Small intestine (tissue), 16 donors: Measurements from ENCODE around the gene SPRY4. TPM values are rescaled to one million over a fixed set of nuclear protein-coding genes. Genes with fewer than 3 reads are reported as not detected.
"Not testable (repeated sequence)": the region's sequence is repeated elsewhere in the genome, so short reads cannot be mapped to it uniquely, and the experiment has no call there.

Source experiments
- DNase-seq, 2 donors: peaks; one replicate each; pipeline versions ENCODE4 v3.0.0 to v3.0.0-alpha.2; 2013
- FAIRE-seq: peaks from 2 replicates; lab custom pipeline; 2012; peaks lifted over from hg19 to GRCh38; lab: Jason Lieb, UNC
- H3K27ac ChIP-seq, 3 donors: one replicate each; pipeline ENCODE4 v1.5.1; 2013; ENCODE audit warnings: low read length in 2 of 3, mild to moderate bottlenecking in 2 of 3, control low read depth in 1 of 3, inconsistent platforms in 1 of 3, low read depth in 1 of 3, moderate library complexity in 1 of 3
- H3K27me3 ChIP-seq, 3 donors: one replicate each; pipeline ENCODE4 v1.6.1; 2013; ENCODE audit warnings: low read length in 3 of 3, inconsistent platforms in 1 of 3; ENCODE audit not compliant: control insufficient read depth in 3 of 3, insufficient read depth in 3 of 3
- H3K36me3 ChIP-seq, 3 donors: one replicate each; pipeline ENCODE4 v1.6.1; 2013; ENCODE audit warnings: low read length in 3 of 3, inconsistent platforms in 1 of 3, low read depth in 1 of 3, mild to moderate bottlenecking in 1 of 3, moderate library complexity in 1 of 3; ENCODE audit not compliant: control insufficient read depth in 3 of 3, insufficient read depth in 2 of 3
- H3K4me1 ChIP-seq, 3 donors: one replicate each; pipeline ENCODE4 v1.6.1; 2013; ENCODE audit warnings: low read length in 2 of 3, inconsistent platforms in 1 of 3, low read depth in 1 of 3, mild to moderate bottlenecking in 1 of 3, moderate library complexity in 1 of 3; ENCODE audit not compliant: control insufficient read depth in 3 of 3, insufficient read depth in 2 of 3
- H3K4me3 ChIP-seq, 3 donors: one replicate each; pipeline ENCODE4 v1.5.1; 2013; ENCODE audit warnings: low read length in 3 of 3, control low read depth in 1 of 3, inconsistent platforms in 1 of 3, low read depth in 1 of 3, mild to moderate bottlenecking in 1 of 3, moderate library complexity in 1 of 3
- H3K9me3 ChIP-seq, 2 donors: one replicate each; pipeline ENCODE4 v1.6.1; 2013; ENCODE audit warnings: low read depth in 1 of 2, low read length in 1 of 2; ENCODE audit not compliant: control insufficient read depth in 2 of 2, insufficient read depth in 1 of 2
- WGBS, 3 donors: extraction: QIAGEN DNeasy Blood & Tissue Kit; methylation state at CpG; one replicate each; pipeline ENCODE4 v1.1.7; 2013; 5-methylcytosine and 5-hydroxymethylcytosine counted together
- long read RNA-seq, 10 donors: transcript quantifications; one replicate each; lab custom pipeline, GENCODE V29; 2026
- polyA plus RNA-seq, 4 donors: library from polyadenylated mRNA; stranded (reverse) in 3 of 4; unstranded in 1 of 4; fragments of 200-250 nt in 3 of 4; fragments of 120-200 nt in 1 of 4; gene quantifications; one replicate each; pipeline versions ENCODE4 v1.2.1 to v1.2.3, GENCODE V29; 2013
- donor health status: healthy with polysubstance abuse.
- donor health status: control.
- donor health status: control.
- donor health status: Bipolar disorder and iron deficiency.
- donor health status: healthy.

The SPRY4 gene
- 10 to 100 TPM in 1 of 4 donors, 1 to 10 TPM in 3; 1.4 to 37.0 (median 6.9) TPM for polyA plus RNA-seq
- long read RNA-seq, donor 1, full-length matches to known transcripts: 70 of 70 reads
- long read RNA-seq, donor 1, partial matches to known transcripts: 0 of 70 reads
- long read RNA-seq, donor 1, other reads (novel, unspliced or antisense): 0 of 70 reads
- long read RNA-seq, donor 2, full-length matches to known transcripts: 18 of 18 reads
- long read RNA-seq, donor 2, partial matches to known transcripts: 0 of 18 reads
- long read RNA-seq, donor 2, other reads (novel, unspliced or antisense): 0 of 18 reads
- long read RNA-seq, donor 3, full-length matches to known transcripts: 55 of 55 reads
- long read RNA-seq, donor 3, partial matches to known transcripts: 0 of 55 reads
- long read RNA-seq, donor 3, other reads (novel, unspliced or antisense): 0 of 55 reads
- long read RNA-seq, donor 4, full-length matches to known transcripts: 3 of 3 reads
- long read RNA-seq, donor 4, partial matches to known transcripts: 0 of 3 reads
- long read RNA-seq, donor 4, other reads (novel, unspliced or antisense): 0 of 3 reads
- long read RNA-seq, donor 5, full-length matches to known transcripts: 12 of 12 reads
- long read RNA-seq, donor 5, partial matches to known transcripts: 0 of 12 reads
- long read RNA-seq, donor 5, other reads (novel, unspliced or antisense): 0 of 12 reads
- long read RNA-seq, donor 6, full-length matches to known transcripts: 41 of 41 reads
- long read RNA-seq, donor 6, partial matches to known transcripts: 0 of 41 reads
- long read RNA-seq, donor 6, other reads (novel, unspliced or antisense): 0 of 41 reads
- long read RNA-seq, donor 7, full-length matches to known transcripts: 53 of 53 reads
- long read RNA-seq, donor 7, partial matches to known transcripts: 0 of 53 reads
- long read RNA-seq, donor 7, other reads (novel, unspliced or antisense): 0 of 53 reads
- long read RNA-seq, donor 8, full-length matches to known transcripts: 3 of 3 reads
- long read RNA-seq, donor 8, partial matches to known transcripts: 0 of 3 reads
- long read RNA-seq, donor 8, other reads (novel, unspliced or antisense): 0 of 3 reads
- long read RNA-seq, donor 9, full-length matches to known transcripts: 19 of 19 reads
- long read RNA-seq, donor 9, partial matches to known transcripts: 0 of 19 reads
- long read RNA-seq, donor 9, other reads (novel, unspliced or antisense): 0 of 19 reads
- long read RNA-seq, donor 10, full-length matches to known transcripts: 47 of 47 reads
- long read RNA-seq, donor 10, partial matches to known transcripts: 0 of 47 reads
- long read RNA-seq, donor 10, other reads (novel, unspliced or antisense): 0 of 47 reads

GRCh38 chr5:142324871-142325724, at the start of gene SPRY4:
SPRY4 (minus strand) TSS chr5:142325021; CDS start chr5:142315108, 9,913 bp downstream.
- WGBS, 3 donors: 0 to 1% (median 0%) methylated on average over 50 to 54 of the region's 54 CpGs
- peak; percentile 93 to 99 for DNase-seq
- H3K27me3 ChIP-seq: peaks cover 0 to 4% (median 0%) of the 10 kb centered on the region in 3 donors
- peak within 1 kb of the TSS; percentile 91 to 97 (median 95) for H3K27ac ChIP-seq
- no peak for FAIRE-seq
- no peaks in the 10 kb centered on the region for H3K9me3 ChIP-seq
- H3K4me1 ChIP-seq: peaks cover 3 to 44% (median 15%) of the 10 kb centered on the region in 3 donors
- H3K36me3 ChIP-seq: peaks cover 0 to 10% (median 0%) of the 10 kb centered on the region in 3 donors
- peak within 1 kb of the TSS; percentile 62 to 94 (median 65) for H3K4me3 ChIP-seq

GRCh38 chr5:142368529-142368928, 43.7 kb upstream of the SPRY4 start:
- H3K36me3 ChIP-seq: no peaks in the 10 kb centered on the region
- H3K27ac ChIP-seq: no peak overlapping the region
- H3K4me3 ChIP-seq: no peak overlapping the region
- WGBS, 3 donors: 83 to 96% (median 91%) methylated on average over 2 of the region's 2 CpGs
- H3K27me3 ChIP-seq: no peaks in the 10 kb centered on the region
- no peaks in the 10 kb centered on the region for H3K9me3 ChIP-seq
- no peaks in the 10 kb centered on the region for H3K4me1 ChIP-seq
- DNase-seq (no peak), FAIRE-seq (no peak)

GRCh38 chr5:142366007-142366406, 41.2 kb upstream of the SPRY4 start:
- H3K27me3 ChIP-seq: no peaks in the 10 kb centered on the region
- H3K27ac ChIP-seq: no peak overlapping the region
- H3K36me3 ChIP-seq: no peaks in the 10 kb centered on the region
- DNase-seq (no peak), FAIRE-seq (no peak)
- peaks cover 0 to 10% (median 5%) of the 10 kb centered on the region in 3 donors for H3K4me1 ChIP-seq
- no peaks in the 10 kb centered on the region for H3K9me3 ChIP-seq
- WGBS, 3 donors: 79 to 92% (median 86%) methylated on average over 4 of the region's 4 CpGs
- H3K4me3 ChIP-seq: no peak overlapping the region

GRCh38 chr5:142364251-142365145, 39.7 kb upstream of the SPRY4 start:
- Histone ChIP-seq H3K4me3 (no peak overlapping the region), H3K36me3 (no peaks in the 10 kb centered on the region), H3K27me3 (no peaks in the 10 kb centered on the region), H3K27ac (peak overlapping the region in 1 of 3 donors; percentile 37), H3K4me1 (peaks cover 0 to 19% (median 5%) of the 10 kb centered on the region in 3 donors), H3K9me3 (no peaks in the 10 kb centered on the region)
- WGBS, 3 donors: 68 to 78% (median 71%) methylated on average over 23 of the region's 23 CpGs
- peak in 1 of 2 donors; percentile 49 for DNase-seq
- no peak for FAIRE-seq

- no peak for DNase-seq
- Histone ChIP-seq H3K36me3 (no peaks in the 10 kb centered on the region), H3K4me3 (no peak overlapping the region), H3K9me3 (no peaks in the 10 kb centered on the region), H3K27ac (peak overlapping the region in 2 of 3 donors; percentile 51 to 66), H3K27me3 (no peaks in the 10 kb centered on the region), H3K4me1 (peaks cover 0 to 19% (median 5%) of the 10 kb centered on the region in 3 donors)
- 87 to 90% (median 87%) methylated on average over 5 of the region's 5 CpGs for WGBS, 3 donors
- no peak for FAIRE-seq
These were observed 38.8 kb upstream of the SPRY4 start for GRCh38 chr5:142363619-142363963.

- peak overlapping the region; percentile 48 to 86 (median 83) for H3K27ac ChIP-seq
- WGBS, 3 donors: 87 to 90% (median 89%) methylated on average over 11 of the region's 11 CpGs
These were observed 37.4 kb upstream of the SPRY4 start for GRCh38 chr5:142362193-142362592.

More at GRCh38 chr5:142362193-142362592, 37.4 kb upstream of the SPRY4 start:
- not testable (repeated sequence) for H3K9me3 ChIP-seq, H3K36me3 ChIP-seq, FAIRE-seq, DNase-seq, H3K4me3 ChIP-seq, H3K27me3 ChIP-seq
- peaks cover 0 to 28% (median 11%) of the 10 kb centered on the region in 3 donors for H3K4me1 ChIP-seq
